ENCODE measurements around the gene PPP1R14D. TPM values are rescaled to one million over a fixed set of nuclear protein-coding genes. Genes with fewer than 3 reads are reported as not detected.
A peak's percentile ranks its signal among the peaks of the same experiment; 100 is the strongest.

The PPP1R14D gene
- total RNA-seq, 1 donor, result not detected

- Histone ChIP-seq H3K27me3 (ENCODE audit: insufficient read depth, low read length) (peaks cover 12% of the 10 kb centered on the region), H3K9me3 (ENCODE audit: low read depth, low read length) (no peaks in the 10 kb centered on the region), H3K4me3 (ENCODE audit: insufficient read depth, low read length) (no peak overlapping the region), H3K79me2 (ENCODE audit: insufficient read depth, low read length) (no peaks in the 10 kb centered on the region), H3K4me2 (ENCODE audit: insufficient read depth, low read length) (no peak overlapping the region), H3K36me3 (ENCODE audit: insufficient read depth, low read length) (no peaks in the 10 kb centered on the region), H3K27ac (ENCODE audit: low read depth, low read length) (no peak overlapping the region), H2AFZ (ENCODE audit: low read length) (no peak overlapping the region), H4K20me1 (ENCODE audit: insufficient read depth, low read length) (no peaks in the 10 kb centered on the region), H3K4me1 (ENCODE audit: insufficient read depth, low read length) (no peaks in the 10 kb centered on the region)
- no peak for DNase-seq (ENCODE audit: insufficient read length, low spot score, missing footprints)
- TF ChIP-seq CTCF (IDR thresholded peaks at IDR 0.05; ENCODE audit: extremely low read depth, low read depth, low read length), result no peak
Observed at GRCh38 chr15:40826423-40827075, 2.0 kb downstream of the PPP1R14D start.

- no peak for TF ChIP-seq CTCF (IDR thresholded peaks at IDR 0.05; ENCODE audit: extremely low read depth, low read depth, low read length)
- peak; percentile 38 for DNase-seq (ENCODE audit: insufficient read length, low spot score, missing footprints)
- no peaks in the 10 kb centered on the region for H3K36me3 ChIP-seq (ENCODE audit: insufficient read depth, low read length)
Observed at GRCh38 chr15:40825661-40826422, 2.7 kb downstream of the PPP1R14D start.

DNA sequence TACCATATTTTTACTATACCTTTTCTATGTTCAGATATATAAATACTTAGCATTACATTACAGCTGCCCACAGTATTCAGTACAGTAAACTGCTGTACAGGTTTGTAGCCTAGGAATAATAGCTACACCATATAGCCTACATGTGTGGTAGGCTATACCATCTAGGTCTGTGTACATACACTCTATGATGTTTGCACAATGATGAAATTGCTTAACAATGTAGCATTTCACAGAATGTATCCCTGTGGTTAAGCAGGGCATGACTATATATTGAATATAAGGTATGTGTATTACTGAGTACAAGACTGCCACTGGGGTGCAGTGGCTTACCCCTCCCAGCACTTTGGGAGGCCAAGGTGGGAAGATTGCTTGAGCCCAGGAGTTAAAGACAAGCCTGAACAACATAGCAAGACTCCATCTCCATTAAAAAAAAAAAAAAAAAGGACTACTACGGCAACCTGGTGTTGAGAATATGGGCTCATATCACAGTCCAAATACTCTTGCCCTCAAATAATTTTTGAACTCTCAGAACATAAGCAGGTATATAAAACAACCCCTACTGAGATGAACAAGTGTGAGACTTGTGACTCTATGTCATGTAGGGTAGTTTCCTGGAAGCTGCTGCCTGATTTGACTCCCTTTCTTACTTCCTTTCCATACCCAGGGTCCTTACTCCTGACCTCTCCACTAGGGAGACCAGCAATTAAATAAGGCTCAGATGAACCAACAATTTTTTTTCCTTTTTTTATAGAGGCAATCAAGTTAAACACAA lies 4.8 kb downstream of the PPP1R14D start:
- no peaks in the 10 kb centered on the region for H3K4me1 ChIP-seq (ENCODE audit: insufficient read depth, low read length)
- no peak overlapping the region for H3K4me2 ChIP-seq (ENCODE audit: insufficient read depth, low read length)
- no peaks in the 10 kb centered on the region for H3K36me3 ChIP-seq (ENCODE audit: insufficient read depth, low read length)
- DNase-seq (ENCODE audit: insufficient read length, low spot score, missing footprints), result peak; percentile 44
- no peaks in the 10 kb centered on the region for H4K20me1 ChIP-seq (ENCODE audit: insufficient read depth, low read length)
- H3K79me2 ChIP-seq (ENCODE audit: insufficient read depth, low read length), result no peaks in the 10 kb centered on the region
- no peak overlapping the region for H3K4me3 ChIP-seq (ENCODE audit: insufficient read depth, low read length)
- peaks cover 12% of the 10 kb centered on the region for H3K27me3 ChIP-seq (ENCODE audit: insufficient read depth, low read length)
- TF ChIP-seq CTCF (IDR thresholded peaks at IDR 0.05; ENCODE audit: extremely low read depth, low read depth, low read length), result no peak
- H3K27ac ChIP-seq (ENCODE audit: low read depth, low read length), result no peak overlapping the region
- H2AFZ ChIP-seq (ENCODE audit: low read length), result no peak overlapping the region
- no peaks in the 10 kb centered on the region for H3K9me3 ChIP-seq (ENCODE audit: low read depth, low read length)

More at GRCh38 chr15:40825661-40826422, 2.7 kb downstream of the PPP1R14D start:
- H3K27me3 ChIP-seq (ENCODE audit: insufficient read depth, low read length), result peaks cover 12% of the 10 kb centered on the region
- no peak overlapping the region for H3K4me2 ChIP-seq (ENCODE audit: insufficient read depth, low read length)
- H4K20me1 ChIP-seq (ENCODE audit: insufficient read depth, low read length), result no peaks in the 10 kb centered on the region
- H3K27ac ChIP-seq (ENCODE audit: low read depth, low read length), result no peak overlapping the region
- no peak overlapping the region for H2AFZ ChIP-seq (ENCODE audit: low read length)
- H3K4me3 ChIP-seq (ENCODE audit: insufficient read depth, low read length), result no peak overlapping the region
- no peaks in the 10 kb centered on the region for H3K79me2 ChIP-seq (ENCODE audit: insufficient read depth, low read length)
- no peaks in the 10 kb centered on the region for H3K9me3 ChIP-seq (ENCODE audit: low read depth, low read length)
- no peaks in the 10 kb centered on the region for H3K4me1 ChIP-seq (ENCODE audit: insufficient read depth, low read length)

All from osteoblast (primary cell).